CD4-positive, alpha-beta memory T cell (primary cell): ENCODE data around the gene OTOR. TPM values are rescaled to one million over a fixed set of nuclear protein-coding genes. Genes with fewer than 3 reads are reported as not detected.

Experiments
- CTCF ChIA-PET: fragments of 350-600 bp; sonication (Branson Sonifier 250); formaldehyde crosslinking; loops from one replicate; lab custom pipeline; 2021; ENCODE audit warnings: inconsistent platforms; ENCODE audit not compliant: partially characterized antibody; lab: Charles Lee
- POLR2A ChIA-PET: fragments of 350-600 bp; sonication (Branson Sonifier 250); formaldehyde crosslinking; loops from one replicate; lab custom pipeline; 2021; ENCODE audit not compliant: partially characterized antibody; lab: Charles Lee
- DNase-seq, 5 donors: peaks; one replicate each; pipeline versions ENCODE4 v3.0.0 to v3.0.0-alpha.2; 2020 to 2022; ENCODE audit warnings: mixed read lengths in 1 of 5
- H3K27ac ChIP-seq: one replicate; pipeline ENCODE4 v1.7.0; 2013; ENCODE audit warnings: low read depth, low read length
- H3K27me3 ChIP-seq: 2 replicates; pipeline ENCODE4 v1.7.0; 2013; ENCODE audit warnings: mild to moderate bottlenecking, low read length, moderate library complexity; ENCODE audit not compliant: insufficient read depth
- H3K36me3 ChIP-seq: 2 replicates; pipeline ENCODE4 v1.7.0; 2013; ENCODE audit warnings: mild to moderate bottlenecking, low read length, moderate library complexity; ENCODE audit not compliant: insufficient read depth
- H3K4me1 ChIP-seq: 2 replicates; pipeline ENCODE4 v1.7.0; 2013; ENCODE audit warnings: mild to moderate bottlenecking, low read length, moderate library complexity; ENCODE audit not compliant: insufficient read depth
- H3K4me3 ChIP-seq, 2 donors: one replicate each; pipeline ENCODE4 v1.7.0; 2013; ENCODE audit warnings: low read length in 2 of 2, mild to moderate bottlenecking in 1 of 2
- H3K9me3 ChIP-seq, 2 donors: one replicate each; pipeline ENCODE4 v1.7.0; 2013; ENCODE audit warnings: low read length in 2 of 2, control low read depth in 1 of 2; ENCODE audit not compliant: control insufficient read depth in 1 of 2
- H3K27ac Mint-ChIP-seq, 7 donors: one replicate each; pipeline ENCODE4 v1.8.0; 2020 to 2021; ENCODE audit warnings: mixed read lengths in 7 of 7, mild to moderate bottlenecking in 6 of 7, inconsistent platforms in 3 of 7, moderate library complexity in 3 of 7
- H3K27me3 Mint-ChIP-seq, 2 donors: one replicate each; pipeline ENCODE4 v1.8.0; 2020 to 2021; ENCODE audit warnings: mixed read lengths in 2 of 2
- H3K36me3 Mint-ChIP-seq, 2 donors: one replicate each; pipeline ENCODE4 v1.8.0; 2020 to 2021; ENCODE audit warnings: mixed read lengths in 2 of 2, inconsistent platforms in 1 of 2, mild to moderate bottlenecking in 1 of 2
- H3K4me1 Mint-ChIP-seq, 4 donors: one replicate each; pipeline ENCODE4 v1.8.0; 2020 to 2021; ENCODE audit warnings: mixed read lengths in 4 of 4, mild to moderate bottlenecking in 1 of 4
- H3K4me3 Mint-ChIP-seq, 8 donors: one replicate each; pipeline ENCODE4 v1.8.0; 2020 to 2021; ENCODE audit warnings: mixed read lengths in 8 of 8, mild to moderate bottlenecking in 7 of 8, moderate library complexity in 6 of 8, inconsistent platforms in 3 of 8
- H3K9me3 Mint-ChIP-seq, 8 donors: one replicate each; pipeline ENCODE4 v1.8.0; 2020 to 2021; ENCODE audit warnings: mixed read lengths in 8 of 8, mild to moderate bottlenecking in 5 of 8, inconsistent platforms in 3 of 8, moderate library complexity in 1 of 8
- intact Hi-C: fragments of 100-400 bp; cut with micrococcal nuclease; formaldehyde crosslinking; loops from one replicate; pipeline ENCODE4 v1.15.1; 2023
- polyA plus RNA-seq, 2 donors: library from polyadenylated mRNA; unstranded; fragments of 300-500 nt; fragmentation: Illumina TruSeq; gene quantifications; one replicate each; pipeline ENCODE4 v1.2.3, GENCODE V29; 2021
- total RNA-seq, 2 experiments: library from RNA; stranded (reverse); gene quantifications; one replicate each; pipeline ENCODE4 v1.2.3, GENCODE V29; 2021

OTOR gene
- total and polyA plus RNA-seq, 4 experiments from 2014 or later = not detected

GRCh38 chr20:16729080-16729479, 19.1 kb upstream of the OTOR start:
- DNase-seq = no peak
- Histone ChIP-seq H3K9me3 (no peaks in the 10 kb centered on the region), H3K4me1 (peaks cover 44% of the 10 kb centered on the region), H3K36me3 (peaks cover 20% of the 10 kb centered on the region), H3K27ac (no peak overlapping the region), H3K27me3 (peaks cover 4% of the 10 kb centered on the region), H3K4me3 (peak overlapping the region in 1 of 2 donors; percentile 98)
- ChIA-PET POLR2A (interaction anchor here (0.7 to 2.3 kb wide), 12 partner anchors 8 to 1559 kb away, joined by 3 to 11 read pairs (median 3); partner anchors contain the start of genes KIF16B and ZNF133), CTCF (interaction anchor here (0.6 to 0.9 kb wide), 2 partner anchors 21 to 151 kb away, joined by 3 read pairs; no protein-coding TSS in a partner anchor)
- Mint-ChIP-seq H3K4me1 (peaks cover 37 to 51% (median 45%) of the 10 kb centered on the region in 4 donors), H3K36me3 (peaks cover 21 to 31% of the 10 kb centered on the region in 2 donors), H3K9me3 (peaks cover 0 to 11% (median 2%) of the 10 kb centered on the region in 8 donors), H3K27ac (peak overlapping the region; percentile 96 to 100 (median 100)), H3K27me3 (peaks cover 8 to 10% of the 10 kb centered on the region in 2 donors), H3K4me3 (peak overlapping the region; percentile 99 to 100 (median 100))
- intact Hi-C loops = no loop called here

DNA sequence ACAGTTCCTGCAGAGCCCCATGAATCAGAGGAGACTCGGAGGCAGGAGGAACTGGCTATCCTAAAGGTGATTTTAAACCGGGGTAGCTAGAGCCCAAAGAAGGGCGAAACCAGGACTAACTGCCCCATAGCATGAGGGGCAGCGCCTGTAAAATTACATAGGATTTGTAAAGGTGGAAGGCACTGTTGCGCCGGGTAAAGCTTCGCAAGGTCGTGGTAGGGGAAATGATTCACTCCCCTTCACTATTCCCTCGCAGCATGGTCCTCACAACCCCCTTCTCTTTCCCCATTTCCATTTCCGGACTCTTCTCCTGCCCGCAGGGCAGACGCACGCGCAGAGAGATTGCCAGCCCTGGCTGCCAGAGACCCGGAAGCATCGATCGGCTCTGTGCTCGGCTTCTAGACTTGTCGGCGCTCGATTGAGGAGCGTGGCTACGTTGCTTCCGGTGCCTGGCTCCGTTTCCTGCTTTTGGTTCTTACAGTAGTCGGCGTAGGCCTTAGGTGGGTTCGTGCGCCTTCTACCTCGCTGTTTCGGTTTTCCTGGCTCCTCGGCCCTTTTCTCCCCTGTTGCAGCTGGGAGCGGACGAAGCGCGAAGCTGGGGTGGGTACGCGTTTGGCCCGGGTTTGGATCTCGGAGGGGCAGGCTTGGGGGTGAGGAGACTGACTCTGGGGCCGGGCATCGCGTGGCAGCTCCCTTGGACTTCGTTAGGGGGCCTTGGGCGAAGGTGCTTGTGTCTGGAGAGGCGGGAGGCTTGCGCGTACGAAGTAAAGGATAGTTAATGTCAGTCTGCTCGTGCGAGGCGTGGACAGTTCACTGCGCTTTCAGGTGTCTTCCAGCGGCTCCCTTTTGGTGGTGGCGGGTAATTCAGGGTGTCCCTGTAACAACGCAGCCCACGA, 18.3 kb upstream of the OTOR start, which contains the start of gene SNRPB2:
Gene SNRPB2 (plus strand): TSS at position 462 of the 896 bp plus-strand sequence. CDS start 1,677 bp downstream, outside the sequence.
- POLR2A ChIA-PET = interaction anchor here (0.6 to 2.3 kb wide), 13 partner anchors 9 to 1559 kb away, joined by 3 to 11 read pairs (median 3); partner anchors contain the start of genes KIF16B and ZNF133
- Mint-ChIP-seq H3K27me3 (peaks cover 7% of the 10 kb centered on the region in 2 donors), H3K9me3 (peaks cover 0 to 9% (median 2%) of the 10 kb centered on the region in 8 donors), H3K4me3 (peak within 1 kb of the TSS; percentile 99 to 100 (median 100)), H3K27ac (peak within 1 kb of the TSS; percentile 96 to 100 (median 100)), H3K36me3 (peaks cover 28 to 38% of the 10 kb centered on the region in 2 donors), H3K4me1 (peaks cover 41 to 59% (median 51%) of the 10 kb centered on the region in 4 donors)
- H3K4me3 ChIP-seq = peak within 1 kb of the TSS; percentile 89 to 98
- peak; percentile 88 to 95 (median 90) for DNase-seq
- H3K9me3 ChIP-seq = no peaks in the 10 kb centered on the region
- peaks cover 28% of the 10 kb centered on the region for H3K36me3 ChIP-seq
- CTCF ChIA-PET = interaction anchor here (0.6 kb wide), 1 partner anchor 20 kb away, joined by 3 read pairs; no protein-coding TSS in a partner anchor
- peak within 1 kb of the TSS; percentile 96 for H3K27ac ChIP-seq
- peaks cover 52% of the 10 kb centered on the region for H3K4me1 ChIP-seq
- intact Hi-C loops = loop anchor here (1.0 to 5.0 kb wide), 3 partner anchors 21 to 1237 kb away; partner anchors contain the start of genes MGME1 and SNX5
- H3K27me3 ChIP-seq = peaks cover 4% of the 10 kb centered on the region

DNA sequence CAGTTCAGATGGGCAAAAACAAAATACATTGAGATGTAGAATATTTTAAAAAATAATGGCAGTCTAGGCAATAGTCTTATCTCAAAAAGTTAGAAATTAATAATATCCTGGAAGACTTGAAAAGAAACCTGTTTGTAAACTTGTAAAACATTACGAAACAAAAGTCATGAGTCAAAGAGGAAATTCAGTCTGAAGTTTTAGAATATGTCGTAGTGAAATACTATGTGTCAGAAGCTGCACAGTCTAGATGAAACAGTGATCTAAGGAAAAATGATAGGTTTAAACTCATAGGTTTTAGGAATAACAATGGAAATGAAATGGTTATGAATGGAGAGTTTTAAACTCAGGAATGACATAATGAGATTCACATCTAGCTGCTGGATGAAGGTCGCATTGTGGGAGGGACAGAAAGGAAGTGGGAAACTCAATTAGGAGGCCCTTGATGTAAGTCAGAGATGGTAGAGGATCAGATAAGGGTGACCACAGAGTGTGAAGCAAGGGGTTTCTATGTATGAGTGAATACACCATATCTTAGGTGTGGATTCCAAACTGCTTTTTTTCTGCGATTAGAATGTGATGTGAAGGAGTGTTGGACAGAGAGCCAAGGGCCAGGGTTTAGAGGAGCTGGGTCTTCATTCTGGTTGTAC, 15.5 kb upstream of the OTOR start:
- Histone ChIP-seq H3K36me3 (peaks cover 53% of the 10 kb centered on the region), H3K27me3 (peaks cover 4% of the 10 kb centered on the region), H3K9me3 (no peaks in the 10 kb centered on the region), H3K4me3 (no peak overlapping the region), H3K4me1 (peaks cover 58% of the 10 kb centered on the region), H3K27ac (peak overlapping the region; percentile 34)
- H3K4me3 Mint-ChIP-seq = peak overlapping the region; percentile 1 to 77 (median 36)
- peaks cover 52 to 64% of the 10 kb centered on the region in 2 donors for H3K36me3 Mint-ChIP-seq
- ChIA-PET POLR2A (no interaction called here), CTCF (no interaction called here)
- peaks cover 0 to 1% of the 10 kb centered on the region in 2 donors for H3K27me3 Mint-ChIP-seq
- peaks cover 50 to 72% (median 57%) of the 10 kb centered on the region in 4 donors for H3K4me1 Mint-ChIP-seq
- H3K9me3 Mint-ChIP-seq = peaks cover 0 to 5% (median 0%) of the 10 kb centered on the region in 8 donors
- intact Hi-C loops = loop anchor here (5.0 kb wide), 1 partner anchor 1235 kb away; the partner anchor contains the start of genes MGME1 and SNX5
- H3K27ac Mint-ChIP-seq = peak overlapping the region; percentile 48 to 93 (median 71)
- DNase-seq = peak; percentile 23 to 62 (median 40)

GRCh38 chr20:16740365-16741072, 7.6 kb upstream of the OTOR start:
- peaks cover 48% of the 10 kb centered on the region for H3K36me3 ChIP-seq
- no peaks in the 10 kb centered on the region for H3K9me3 Mint-ChIP-seq

DNA sequence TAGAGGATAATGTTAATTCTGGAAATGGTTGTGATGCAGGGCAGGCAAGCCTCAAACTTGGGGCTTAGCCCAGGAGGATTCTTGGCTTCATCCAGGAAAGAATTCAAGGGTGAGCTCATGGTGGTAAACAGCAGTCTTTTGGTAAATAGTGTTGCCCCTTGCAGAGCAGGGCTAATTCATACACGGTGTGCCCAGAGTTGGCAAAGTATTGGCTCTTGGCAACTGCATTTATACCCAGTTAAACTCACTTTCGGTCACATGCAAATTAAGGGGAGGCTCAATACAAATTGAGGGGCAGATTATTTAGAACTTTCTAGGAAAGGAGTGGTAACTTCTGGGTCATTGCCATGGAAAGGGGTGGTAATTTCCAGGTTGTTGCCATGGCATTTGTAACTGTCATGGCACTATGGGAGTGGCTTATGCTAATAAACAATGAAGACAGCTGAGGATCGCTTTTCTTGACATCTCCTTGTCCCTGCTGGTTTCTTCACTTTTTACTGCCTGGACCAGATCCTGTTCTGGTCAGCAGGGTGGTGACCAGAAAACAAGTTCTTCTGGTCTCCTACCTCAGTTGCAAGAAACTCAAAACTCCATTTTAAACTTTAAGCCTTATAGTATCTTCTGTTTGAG, 3.9 kb upstream of the OTOR start:
- no peaks in the 10 kb centered on the region for H3K9me3 Mint-ChIP-seq
- no peak overlapping the region for H3K4me3 Mint-ChIP-seq
- H3K4me1 Mint-ChIP-seq = no peaks in the 10 kb centered on the region
- Histone ChIP-seq H3K4me1 (no peaks in the 10 kb centered on the region), H3K27me3 (no peaks in the 10 kb centered on the region), H3K36me3 (peaks cover 22% of the 10 kb centered on the region), H3K4me3 (no peak overlapping the region), H3K27ac (no peak overlapping the region), H3K9me3 (no peaks in the 10 kb centered on the region)
- CTCF ChIA-PET = interaction anchor here (0.6 kb wide), 1 partner anchor 310 kb away, joined by 3 read pairs; no protein-coding TSS in a partner anchor
- intact Hi-C loops = no loop called here
- peaks cover 3 to 4% of the 10 kb centered on the region in 2 donors for H3K27me3 Mint-ChIP-seq
- POLR2A ChIA-PET = interaction anchor here (1.1 kb wide), 1 partner anchor 15 kb away, joined by 3 read pairs; no protein-coding TSS in a partner anchor
- peaks cover 29 to 38% of the 10 kb centered on the region in 2 donors for H3K36me3 Mint-ChIP-seq
- no peak overlapping the region for H3K27ac Mint-ChIP-seq
- DNase-seq = no peak

More at GRCh38 chr20:16740365-16741072, 7.6 kb upstream of the OTOR start:
- ChIA-PET CTCF (no interaction called here), POLR2A (interaction anchor here (1.2 kb wide), 1 partner anchor 11 kb away, joined by 3 read pairs; no protein-coding TSS in a partner anchor)
- Histone ChIP-seq H3K27me3 (no peaks in the 10 kb centered on the region), H3K27ac (no peak overlapping the region), H3K4me1 (peaks cover under 1% of the 10 kb centered on the region), H3K4me3 (no peak overlapping the region), H3K9me3 (no peaks in the 10 kb centered on the region)
- DNase-seq = no peak
- no peak overlapping the region for H3K4me3 Mint-ChIP-seq
- peaks cover 49 to 65% of the 10 kb centered on the region in 2 donors for H3K36me3 Mint-ChIP-seq
- H3K27ac Mint-ChIP-seq = peak overlapping the region in 1 of 7 donors; percentile 49
- H3K27me3 Mint-ChIP-seq = no peaks in the 10 kb centered on the region
- intact Hi-C loops = no loop called here
- H3K4me1 Mint-ChIP-seq = peaks cover 0 to 6% (median 3%) of the 10 kb centered on the region in 4 donors

- POLR2A ChIA-PET = interaction anchor here (1.1 kb wide), 1 partner anchor 16 kb away, joined by 3 read pairs; no protein-coding TSS in a partner anchor
- no peak for DNase-seq
- CTCF ChIA-PET = no interaction called here
Measured at GRCh38 chr20:16745204-16745603, 3.0 kb upstream of the OTOR start.

More at GRCh38 chr20:16745204-16745603, 3.0 kb upstream of the OTOR start:
- no peaks in the 10 kb centered on the region for H3K9me3 ChIP-seq
- peak overlapping the region in 1 of 7 donors; percentile 62 for H3K27ac Mint-ChIP-seq
- intact Hi-C loops = no loop called here
- H3K36me3 Mint-ChIP-seq = peaks cover 23 to 29% of the 10 kb centered on the region in 2 donors
- H3K4me3 ChIP-seq = no peak overlapping the region
- H3K4me1 Mint-ChIP-seq = peaks cover 0 to 3% (median under 1%) of the 10 kb centered on the region in 4 donors
- no peaks in the 10 kb centered on the region for H3K27me3 ChIP-seq
- H3K9me3 Mint-ChIP-seq = no peaks in the 10 kb centered on the region
- H3K36me3 ChIP-seq = peaks cover 13% of the 10 kb centered on the region
- no peaks in the 10 kb centered on the region for H3K4me1 ChIP-seq
- H3K27me3 Mint-ChIP-seq = peaks cover 3 to 4% of the 10 kb centered on the region in 2 donors
- H3K27ac ChIP-seq = no peak overlapping the region
- no peak overlapping the region for H3K4me3 Mint-ChIP-seq
